Activated CD8-positive, alpha-beta T cell treated with anti-CD3 and anti-CD28 coated beads, Interleukin-2, amount 10 ng/mL, durations not matched to agents 7 days and 5 days (primary cell): Measurements from ENCODE around the gene IL32. TPM values are rescaled to one million over a fixed set of nuclear protein-coding genes. Genes with fewer than 3 reads are reported as not detected.

ENCODE experiments used
- ATAC-seq: fragments of 150-1000 bp; cut with Tn5 transposase; one replicate; pipeline ENCODE4 v1.10.0; 2021; ENCODE audit warnings: moderate library complexity
- CTCF ChIA-PET: fragments of 350-600 bp; sonication (Branson Sonifier 250); formaldehyde crosslinking; loops from one replicate; lab custom pipeline; 2021; ENCODE audit warnings: antibody characterized with exemption; lab: Charles Lee
- POLR2A ChIA-PET: fragments of 350-600 bp; sonication (Branson Sonifier 250); formaldehyde crosslinking; loops from one replicate; lab custom pipeline; 2021; ENCODE audit warnings: antibody characterized with exemption; lab: Charles Lee
- DNase-seq: peaks from one replicate; pipeline ENCODE4 v3.0.0-alpha.2; 2020
- H3K27ac Mint-ChIP-seq: one replicate; pipeline ENCODE4 v1.8.0; 2021; ENCODE audit warnings: mild to moderate bottlenecking, mixed read lengths
- H3K27me3 Mint-ChIP-seq: one replicate; pipeline ENCODE4 v1.8.0; 2021; ENCODE audit warnings: low read depth, mixed read lengths
- H3K36me3 Mint-ChIP-seq: one replicate; pipeline ENCODE4 v1.8.0; 2021; ENCODE audit warnings: low read depth, mixed read lengths
- H3K4me1 Mint-ChIP-seq: one replicate; pipeline ENCODE4 v1.8.0; 2021; ENCODE audit warnings: low read depth, mixed read lengths
- H3K4me3 Mint-ChIP-seq: one replicate; pipeline ENCODE4 v1.8.0; 2021; ENCODE audit warnings: mild to moderate bottlenecking, mixed read lengths
- H3K9me3 Mint-ChIP-seq: one replicate; pipeline ENCODE4 v1.8.0; 2022; ENCODE audit warnings: mixed read lengths; ENCODE audit not compliant: insufficient read depth
- total RNA-seq, 2 experiments: library from RNA; stranded (reverse); gene quantifications; one replicate each; pipeline ENCODE4 v1.2.3, GENCODE V29; 2021

IL32 gene
- total RNA-seq, 2 experiments from 2014 or later = 1,836 to 1,884 TPM

GRCh38 chr16:3112058-3112880 is 46.8 kb downstream of the IL32 start, which contains the start of gene ZNF205:
ZNF205 (plus strand) TSS chr16:3112586; CDS start chr16:3113431, 845 bp downstream.
- ChIA-PET CTCF (interaction anchor here (0.6 to 2.2 kb wide), 7 partner anchors 10 to 80 kb away, joined by 3 to 8 read pairs (median 3); no protein-coding TSS in a partner anchor), POLR2A (no interaction called here)
- Mint-ChIP-seq H3K9me3 (no peaks in the 10 kb centered on the region), H3K27me3 (peaks cover 20% of the 10 kb centered on the region), H3K4me3 (no peak within 1 kb of the TSS), H3K27ac (no peak within 1 kb of the TSS), H3K36me3 (no peaks in the 10 kb centered on the region), H3K4me1 (peaks cover 8% of the 10 kb centered on the region)
- ATAC-seq (no peak), DNase-seq (no peak)

- Mint-ChIP-seq H3K27me3 (peaks cover 20% of the 10 kb centered on the region), H3K4me1 (peaks cover 5% of the 10 kb centered on the region), H3K9me3 (no peaks in the 10 kb centered on the region), H3K27ac (no peak overlapping the region), H3K36me3 (no peaks in the 10 kb centered on the region), H3K4me3 (no peak overlapping the region)
- POLR2A ChIA-PET = no interaction called here
- CTCF ChIA-PET = interaction anchor here (0.6 to 2.2 kb wide), 6 partner anchors 11 to 54 kb away, joined by 3 to 8 read pairs (median 4); no protein-coding TSS in a partner anchor
- no peak for ATAC-seq
- no peak for DNase-seq
Observed at GRCh38 chr16:3112881-3113574, 47.6 kb downstream of the IL32 start.

GRCh38 chr16:3113765-3114479 is 48.5 kb downstream of the IL32 start:
- POLR2A ChIA-PET = no interaction called here
- Mint-ChIP-seq H3K36me3 (no peaks in the 10 kb centered on the region), H3K4me3 (no peak overlapping the region), H3K4me1 (peaks cover 5% of the 10 kb centered on the region), H3K27me3 (peaks cover 20% of the 10 kb centered on the region), H3K9me3 (no peaks in the 10 kb centered on the region), H3K27ac (no peak overlapping the region)
- CTCF ChIA-PET = interaction anchor here (1.2 to 2.1 kb wide), 5 partner anchors 12 to 55 kb away, joined by 3 to 8 read pairs (median 4); no protein-coding TSS in a partner anchor
- ATAC-seq (no peak), DNase-seq (no peak)

DNA sequence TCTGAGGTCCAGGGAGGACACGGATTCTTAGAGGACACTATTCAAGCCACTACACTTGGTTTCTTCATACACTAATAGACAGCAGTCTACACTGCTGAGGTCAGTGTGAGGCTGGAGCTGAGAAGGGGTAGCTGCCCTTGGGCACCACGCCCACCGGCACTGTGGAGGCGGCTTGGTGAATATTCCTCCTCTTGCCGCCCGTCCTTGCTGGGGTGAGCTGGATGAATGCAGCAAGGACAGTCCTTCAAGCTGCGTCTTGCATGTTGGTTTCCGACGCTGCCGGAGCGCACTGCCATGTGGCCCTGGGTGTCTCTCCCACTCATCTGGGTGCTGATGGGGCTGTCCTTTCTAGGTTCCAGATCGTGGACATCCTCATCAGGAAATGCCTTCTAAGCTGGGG is 49.6 kb downstream of the IL32 start:
- Mint-ChIP-seq H3K36me3 (no peaks in the 10 kb centered on the region), H3K4me3 (no peak overlapping the region), H3K4me1 (peaks cover 5% of the 10 kb centered on the region), H3K27ac (no peak overlapping the region), H3K27me3 (peaks cover 17% of the 10 kb centered on the region), H3K9me3 (no peaks in the 10 kb centered on the region)
- DNase-seq (no peak), ATAC-seq (no peak)
- ChIA-PET CTCF (interaction anchor here (0.8 to 1.4 kb wide), 4 partner anchors 11 to 16 kb away, joined by 3 to 7 read pairs (median 4); partner anchors contain the start of gene ZSCAN10), POLR2A (no interaction called here)

DNA sequence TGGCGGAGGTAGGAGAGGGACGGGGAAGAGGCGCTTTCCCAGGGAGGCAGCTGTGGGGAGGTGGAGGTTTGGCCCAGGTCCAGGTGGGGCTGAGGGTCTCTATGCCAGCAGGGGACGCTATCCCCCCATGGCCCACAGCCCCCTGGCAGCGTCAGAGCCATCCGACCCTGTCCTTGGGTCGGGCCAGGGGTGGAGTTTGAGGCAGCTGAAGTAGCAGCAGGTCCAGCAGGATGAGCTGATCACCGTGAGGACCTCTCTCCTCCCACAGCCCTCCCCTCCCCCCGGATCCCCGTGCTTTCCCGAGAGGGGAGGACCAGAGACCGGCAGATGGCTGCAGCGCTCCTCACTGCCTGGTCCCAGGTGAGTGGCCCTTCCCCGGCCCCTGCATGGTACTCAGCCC is 50.1 kb downstream of the IL32 start:
- H3K9me3 Mint-ChIP-seq = no peaks in the 10 kb centered on the region

GRCh38 chr16:3118204-3118790 is 52.9 kb downstream of the IL32 start:
- ChIA-PET CTCF (interaction anchor here (0.7 to 2.5 kb wide), 3 partner anchors 11 to 60 kb away, joined by 3 to 16 read pairs (median 7); no protein-coding TSS in a partner anchor), POLR2A (interaction anchor here (0.8 to 1.1 kb wide), 2 partner anchors 13 to 16 kb away, joined by 3 read pairs; no protein-coding TSS in a partner anchor)
- H3K36me3 Mint-ChIP-seq = no peaks in the 10 kb centered on the region

More for the DNA sequence above, 50.1 kb downstream of the IL32 start:
- Mint-ChIP-seq H3K4me3 (no peak overlapping the region), H3K4me1 (peaks cover 5% of the 10 kb centered on the region), H3K27ac (no peak overlapping the region), H3K27me3 (peaks cover 14% of the 10 kb centered on the region), H3K36me3 (no peaks in the 10 kb centered on the region)
- ChIA-PET CTCF (interaction anchor here (1.3 to 1.4 kb wide), 2 partner anchors 10 to 13 kb away, joined by 3 to 7 read pairs; no protein-coding TSS in a partner anchor), POLR2A (no interaction called here)
- DNase-seq (no peak), ATAC-seq (no peak)

DNA sequence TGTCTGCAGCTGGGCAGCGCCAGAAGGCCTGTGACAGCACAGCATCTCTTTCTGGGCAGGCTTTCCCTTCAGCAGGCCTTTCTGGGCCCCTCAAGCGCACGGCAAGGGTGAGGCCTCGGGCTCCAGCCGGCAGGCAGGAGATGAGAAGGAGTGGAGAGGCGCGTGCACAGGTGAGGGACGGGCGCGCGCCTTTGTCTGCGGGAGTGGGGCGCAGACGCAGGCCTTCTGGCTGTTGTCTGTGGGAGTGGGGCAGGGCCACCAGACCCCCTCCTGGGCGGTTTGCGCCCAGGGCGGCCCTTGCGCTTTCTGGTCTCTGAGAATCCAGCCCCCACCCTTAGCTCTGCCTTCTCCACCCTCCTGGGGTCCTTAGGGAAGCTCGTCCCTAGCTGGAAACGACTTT is 53.4 kb downstream of the IL32 start:
- H3K4me3 Mint-ChIP-seq = no peak overlapping the region
- H3K9me3 Mint-ChIP-seq = no peaks in the 10 kb centered on the region
- H3K27ac Mint-ChIP-seq = no peak overlapping the region
- H3K4me1 Mint-ChIP-seq = peaks cover 11% of the 10 kb centered on the region
- ChIA-PET POLR2A (interaction anchor here (1.1 kb wide), 1 partner anchor 13 kb away, joined by 3 read pairs; no protein-coding TSS in a partner anchor), CTCF (interaction anchor here (1.4 to 2.5 kb wide), 2 partner anchors 10 to 87 kb away, joined by 3 to 16 read pairs; no protein-coding TSS in a partner anchor)
- H3K27me3 Mint-ChIP-seq = peaks cover 4% of the 10 kb centered on the region
- ATAC-seq (no peak), DNase-seq (no peak)
- no peaks in the 10 kb centered on the region for H3K36me3 Mint-ChIP-seq

More at GRCh38 chr16:3118204-3118790, 52.9 kb downstream of the IL32 start:
- no peak for DNase-seq
- H3K27ac Mint-ChIP-seq = no peak overlapping the region
- H3K27me3 Mint-ChIP-seq = peaks cover 8% of the 10 kb centered on the region
- H3K4me1 Mint-ChIP-seq = peaks cover 9% of the 10 kb centered on the region
- ATAC-seq = no peak
- no peak overlapping the region for H3K4me3 Mint-ChIP-seq
- H3K9me3 Mint-ChIP-seq = no peaks in the 10 kb centered on the region

Other genes starting within 250 kb of the IL32 start
- 1 to 10 TPM; 5.2 to 6.0 TPM for gene PRSS21, start 248.4 kb upstream of the IL32 start, total RNA-seq
- 1 to 10 TPM; 2.9 to 3.7 TPM for gene ZG16B, start 235.3 kb upstream of the IL32 start, total RNA-seq
- not detected for gene PRSS22, start 207.5 kb upstream of the IL32 start, total RNA-seq
- 10 to 100 TPM; 22.5 to 22.8 TPM for gene FLYWCH2, start 182.4 kb upstream of the IL32 start, total RNA-seq
- 10 to 100 TPM; 44.6 to 48.9 TPM for gene FLYWCH1, start 153.7 kb upstream of the IL32 start, total RNA-seq
- gene KREMEN2, start 101.4 kb upstream of the IL32 start, total RNA-seq = under 1 TPM in 1 of 2 experiments, not detected in 1; 0.18 TPM
- gene PAQR4, start 96.3 kb upstream of the IL32 start, total RNA-seq = 10 to 100 TPM; 53.6 to 57.7 TPM
- gene PKMYT1, start 85.2 kb upstream of the IL32 start, total RNA-seq = 100 to 1,000 TPM; 144 to 160 TPM
- under 1 TPM in 1 of 2 experiments, not detected in 1; 0.16 TPM for gene CLDN9, start 52.7 kb upstream of the IL32 start, total RNA-seq
- not detected for gene CLDN6, start 47.5 kb upstream of the IL32 start, total RNA-seq
- 1 to 10 TPM; 4.2 to 4.7 TPM for gene TNFRSF12A, start 45.3 kb upstream of the IL32 start, total RNA-seq
- gene HCFC1R1, start 41.7 kb upstream of the IL32 start, total RNA-seq = 10 to 100 TPM; 41.0 to 41.7 TPM
- gene THOC6, start 41.6 kb upstream of the IL32 start, total RNA-seq = 10 to 100 TPM; 57.4 to 57.9 TPM
- gene BICDL2, start 28.7 kb upstream of the IL32 start, total RNA-seq = under 1 TPM; 0.84 to 0.94 TPM
- gene MMP25, start 19.1 kb upstream of the IL32 start, total RNA-seq = 10 to 100 TPM; 58.0 to 66.1 TPM
- gene ZSCAN10, start 33.7 kb downstream of the IL32 start, total RNA-seq = under 1 TPM; 0.23 to 0.26 TPM
- not detected for gene ZNF205, start 46.9 kb downstream of the IL32 start, total RNA-seq
- 10 to 100 TPM; 10.8 to 12.1 TPM for gene ZNF213, start 69.4 kb downstream of the IL32 start, total RNA-seq
- gene OR1F1, start 122.6 kb downstream of the IL32 start, total RNA-seq = not detected
- gene ZNF200, start 169.5 kb downstream of the IL32 start, total RNA-seq = 10 to 100 TPM; 13.7 to 18.4 TPM
- gene MEFV, start 191.0 kb downstream of the IL32 start, total RNA-seq = under 1 TPM; 0.13 to 0.21 TPM
- gene ZNF263, start 217.9 kb downstream of the IL32 start, total RNA-seq = 10 to 100 TPM; 24.3 to 25.0 TPM
- 1 to 10 TPM; 4.5 to 5.6 TPM for gene TIGD7, start 239.8 kb downstream of the IL32 start, total RNA-seq
- 10 to 100 TPM; 38.6 to 40.0 TPM for gene ZNF75A, start 239.9 kb downstream of the IL32 start, total RNA-seq